HepG2 (cell line): ENCODE results near the gene ZSWIM5. TPM values are rescaled to one million over a fixed set of nuclear protein-coding genes. Genes with fewer than 3 reads are reported as not detected.

Experiments used
- ATAC-seq: fragments of 200-7000 bp; cut with Tn5 transposase; 3 replicates; pipeline ENCODE4 v1.9.1; 2020; ENCODE audit warnings: mild to moderate bottlenecking, moderate library complexity
- BruUV-seq: library from RNA; stranded (reverse); fragments of 400-500 nt; replicated peaks from 2 replicates; lab custom pipeline; 2021; lab: Mats Ljungman, UMichigan
- CTCF ChIA-PET: fragments of 300-600 bp; formaldehyde crosslinking; extraction: SDS; loops from one replicate; lab custom pipeline; 2021; ENCODE audit warnings: low total read pairs, inconsistent platforms, low intra/inter-chr PET ratio; lab: Yijun Ruan, JAX
- POLR2A ChIA-PET: fragments of 350-600 bp; sonication (Branson Sonifier 250); formaldehyde crosslinking; loops from one replicate; lab custom pipeline; 2020; ENCODE audit warnings: antibody characterized with exemption, inconsistent platforms; lab: Yijun Ruan, JAX
- DNase-seq: peaks from one replicate; pipeline ENCODE4 v3.0.0-alpha.2; 2015; ENCODE audit warnings: low spot score
- FAIRE-seq: peaks from 3 replicates; lab custom pipeline; 2011; peaks lifted over from hg19 to GRCh38; lab: Jason Lieb, UNC
- H2AFZ ChIP-seq: one replicate; pipeline ENCODE4 v1.6.1; 2011; ENCODE audit warnings: low read length, inconsistent platforms
- H3K27ac ChIP-seq: fragments of 300-600 bp; 3 replicates; pipeline ENCODE4 v1.8.0; 2011; ENCODE audit warnings: mixed run types, mild to moderate bottlenecking, mixed read lengths, low read length, inconsistent platforms; ENCODE audit not compliant: insufficient read depth; ENCODE audit errors: extremely low read length
- H3K27me3 ChIP-seq, 2 experiments: fragments of 200-600 bp in 1 of 2; 2 replicates in 1 of 2; 3 replicates in 1 of 2; pipeline versions ENCODE4 v1.6.0 to v1.8.0; 2011; ENCODE audit warnings: low read length in 2 of 2, mild to moderate bottlenecking in 2 of 2, moderate library complexity in 2 of 2, inconsistent platforms in 1 of 2; ENCODE audit not compliant: insufficient read depth in 2 of 2, control insufficient read depth in 1 of 2
- H3K36me3 ChIP-seq, 2 experiments: fragments of 200-600 bp in 1 of 2; replicated peaks in 1 of 2; 2 replicates in 1 of 2; 3 replicates in 1 of 2; pipeline versions ENCODE4 v1.5.1 to v1.8.0; 2011; ENCODE audit warnings: low read length in 2 of 2, inconsistent platforms in 1 of 2; ENCODE audit not compliant: insufficient read depth in 2 of 2, control insufficient read depth in 1 of 2
- H3K4me1 ChIP-seq: 2 replicates; pipeline ENCODE4 v1.5.1; 2012; ENCODE audit warnings: low read length, inconsistent platforms; ENCODE audit not compliant: insufficient read depth
- H3K4me2 ChIP-seq: 2 replicates; pipeline ENCODE4 v1.6.0; 2011; ENCODE audit warnings: low read depth, low read length, inconsistent platforms
- H3K4me3 ChIP-seq, 3 experiments: fragments of 200-600 bp in 1 of 3; sonication (generic), shearing (Covaris generic) in 1 of 3; replicated peaks in 1 of 3; 2 replicates each; pipeline ENCODE4 v1.5.1; 2011 to 2016; ENCODE audit warnings: low read length in 3 of 3, inconsistent platforms in 2 of 3, low read depth in 2 of 3, mild to moderate bottlenecking in 2 of 3, control low read depth in 1 of 3, mixed read lengths in 1 of 3; ENCODE audit not compliant: insufficient read depth in 1 of 3
- H3K79me2 ChIP-seq: one replicate; pipeline ENCODE4 v1.6.1; 2011; ENCODE audit warnings: low read length, inconsistent platforms; ENCODE audit not compliant: insufficient read depth
- H3K9ac ChIP-seq: 2 replicates; pipeline ENCODE4 v1.6.0; 2011; ENCODE audit warnings: mild to moderate bottlenecking, low read depth, low read length, inconsistent platforms; ENCODE audit not compliant: insufficient read depth
- H3K9me3 ChIP-seq: 2 replicates; pipeline ENCODE4 v1.5.1; 2012; ENCODE audit warnings: mild to moderate bottlenecking, low read length
- H4K20me1 ChIP-seq: 2 replicates; pipeline ENCODE4 v1.6.0; 2011; ENCODE audit warnings: inconsistent platforms, mild to moderate bottlenecking, low read length, moderate library complexity; ENCODE audit not compliant: insufficient read depth
- GATAD1 ChIP-seq: IDR thresholded peaks from 2 replicates; pipeline ENCODE4 v1.6.1; 2016; ENCODE audit warnings: missing genetic modification reagents, missing compliant biosample characterization
- KLF6 ChIP-seq: IDR thresholded peaks from 2 replicates; pipeline ENCODE4 v1.8.0; 2016; ENCODE audit warnings: missing biosample characterization, missing genetic modification reagents
- ZNF264 ChIP-seq: sonication (generic); formaldehyde crosslinking; IDR thresholded peaks from 2 replicates; pipeline ENCODE4 v1.4.0; 2020; ENCODE audit warnings: missing genetic modification reagents
- ZNF326 ChIP-seq: sonication (generic); formaldehyde crosslinking; IDR thresholded peaks from 2 replicates; pipeline ENCODE4 v1.4.0; 2020; ENCODE audit warnings: missing genetic modification reagents, borderline replicate concordance
- WGBS: methylation state at CpG from one replicate; pipeline ENCODE4 v1.1.6; 2017; ENCODE audit warnings: low lambda C conversion rate; 5-methylcytosine and 5-hydroxymethylcytosine counted together
- in situ Hi-C: cut with HindIII; loops from 2 replicates; pipeline ENCODE4 v1.10.0; 2017; ENCODE audit warnings: low pct_unique_long_range_greater_than_20kb; ENCODE audit not compliant: extremely low pct_ligation_motif_present
- intact Hi-C: fragments of 100-400 bp; cut with micrococcal nuclease; formaldehyde crosslinking; loops from one replicate; pipeline ENCODE4 v1.10.0; 2022; ENCODE audit not compliant: unreplicated experiment
- polyA plus RNA-seq, 8 experiments: library from polyadenylated mRNA; depleted of rRNA in 3 of 8; stranded (reverse) in 7 of 8; unstranded in 1 of 8; fragments of >200 nt; fragmentation: Illumina TruSeq in 4 of 8; extraction: Trizol in 4 of 8; gene quantifications; 2 replicates each; pipeline versions ENCODE4 v1.2.1 to v1.2.3, GENCODE V29; 2011 to 2016; ENCODE audit warnings: low read depth in 4 of 8, missing spikeins in 1 of 8, mixed read lengths in 1 of 8; ENCODE audit not compliant: insufficient read depth in 1 of 8
- total RNA-seq, 5 experiments: library from RNA; depleted of rRNA; stranded (reverse); fragments of >200 nt; fragmentation: Illumina TruSeq; extraction: Trizol; gene quantifications; 2 replicates each; pipeline ENCODE4 v1.2.3, GENCODE V29; 2016; ENCODE audit warnings: low read depth in 1 of 5

Gene ZSWIM5
- total and polyA plus RNA-seq, 2 of the 13 experiments (the other 11 are each of a cell fraction or from before 2014, with no cell fraction given), result 11.0 to 20.6 TPM

DNA sequence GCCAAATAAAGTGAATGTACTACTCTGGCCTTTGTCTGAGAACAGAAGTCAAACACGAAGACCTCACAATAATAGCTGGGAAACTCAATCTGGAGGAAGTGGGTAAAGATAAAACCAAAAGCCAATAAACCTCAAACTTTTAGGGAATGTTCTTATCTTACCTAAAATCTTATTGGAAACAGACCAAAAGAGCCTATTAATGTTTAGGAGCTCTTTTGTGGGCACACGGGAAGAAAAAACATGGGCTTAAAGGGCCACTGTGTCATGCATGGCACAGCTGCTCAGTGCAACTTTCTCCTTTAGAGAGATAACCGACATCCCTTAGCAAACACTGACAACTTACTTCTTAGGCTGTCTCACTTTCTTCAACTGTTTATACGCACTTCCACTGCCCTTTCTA is 236.1 kb downstream of the ZSWIM5 start:
- ATAC-seq (no peak), DNase-seq (no peak), FAIRE-seq (no peak)
- Histone ChIP-seq H3K9me3 (no peaks in the 10 kb centered on the region), H3K4me1 (no peaks in the 10 kb centered on the region), H3K27ac (no peak overlapping the region), H3K79me2 (no peaks in the 10 kb centered on the region), H3K36me3 (peaks cover 7 to 13% of the 10 kb centered on the region in 2 experiments; a peak in 4 of 5 replicates), H3K4me3 (no peak overlapping the region), H2AFZ (no peak overlapping the region), H3K9ac (no peak overlapping the region), H3K4me2 (no peak overlapping the region), H3K27me3 (no peaks in the 10 kb centered on the region), H4K20me1 (no peaks in the 10 kb centered on the region)
- ChIA-PET POLR2A (interaction anchor here (0.6 kb wide), 1 partner anchor 16 kb away, joined by 3 read pairs; the partner anchor contains the start of gene EIF2B3), CTCF (no interaction called here)
- no TSS peak for BruUV-seq
- TF ChIP-seq ZNF264 (CRISPR knock-in tag), result no peak
- no peak for TF ChIP-seq GATAD1 (CRISPR knock-in tag)
- no peak for TF ChIP-seq KLF6
- no peak for TF ChIP-seq ZNF326 (CRISPR knock-in tag)
- intact Hi-C loops, result no loop called here
- WGBS, result 88% methylated on average over 4 of the region's 4 CpGs
- in situ Hi-C loops, result no loop called here

Other genes with a start within 250 kb of the ZSWIM5 start
- gene EIF2B3, start 220.0 kb downstream of the ZSWIM5 start, total RNA-seq (2016; rRNA removed; fragmentation: Illumina TruSeq; extraction: Trizol), result 41.0 and 62.6 TPM in 2 replicates
- 17.1 and 20.1 TPM in 2 replicates for gene EIF2B3, start 220.0 kb downstream of the ZSWIM5 start, polyA plus RNA-seq (2011; rRNA removed)
- 16.2 and 18.6 TPM in 2 replicates for gene HECTD3, start 195.3 kb downstream of the ZSWIM5 start, total RNA-seq (2016; rRNA removed; fragmentation: Illumina TruSeq; extraction: Trizol)
- gene HECTD3, start 195.3 kb downstream of the ZSWIM5 start, polyA plus RNA-seq (2011; rRNA removed), result 24.5 and 27.1 TPM in 2 replicates
- gene UROD, start 194.4 kb downstream of the ZSWIM5 start, total RNA-seq (2016; rRNA removed; fragmentation: Illumina TruSeq; extraction: Trizol), result 171 and 243 TPM in 2 replicates
- gene UROD, start 194.4 kb downstream of the ZSWIM5 start, polyA plus RNA-seq (2011; rRNA removed), result 162 and 172 TPM in 2 replicates
- gene HPDL, start 120.3 kb upstream of the ZSWIM5 start, total RNA-seq (2016; rRNA removed; fragmentation: Illumina TruSeq; extraction: Trizol), result not detected in 2 replicates
- gene HPDL, start 120.3 kb upstream of the ZSWIM5 start, polyA plus RNA-seq (2011; rRNA removed), result not detected in 2 replicates
- gene TOE1, start 133.6 kb upstream of the ZSWIM5 start, total RNA-seq (2016; rRNA removed; fragmentation: Illumina TruSeq; extraction: Trizol), result 17.4 and 19.0 TPM in 2 replicates
- gene TOE1, start 133.6 kb upstream of the ZSWIM5 start, polyA plus RNA-seq (2011; rRNA removed), result 12.1 and 14.1 TPM in 2 replicates
- gene MUTYH, start 133.8 kb upstream of the ZSWIM5 start, total RNA-seq (2016; rRNA removed; fragmentation: Illumina TruSeq; extraction: Trizol), result 12.7 and 17.1 TPM in 2 replicates
- gene MUTYH, start 133.8 kb upstream of the ZSWIM5 start, polyA plus RNA-seq (2011; rRNA removed), result 16.3 and 19.4 TPM in 2 replicates